Measurements from ENCODE around the gene ABHD2.

- TF ChIP-seq, protein P1, sequence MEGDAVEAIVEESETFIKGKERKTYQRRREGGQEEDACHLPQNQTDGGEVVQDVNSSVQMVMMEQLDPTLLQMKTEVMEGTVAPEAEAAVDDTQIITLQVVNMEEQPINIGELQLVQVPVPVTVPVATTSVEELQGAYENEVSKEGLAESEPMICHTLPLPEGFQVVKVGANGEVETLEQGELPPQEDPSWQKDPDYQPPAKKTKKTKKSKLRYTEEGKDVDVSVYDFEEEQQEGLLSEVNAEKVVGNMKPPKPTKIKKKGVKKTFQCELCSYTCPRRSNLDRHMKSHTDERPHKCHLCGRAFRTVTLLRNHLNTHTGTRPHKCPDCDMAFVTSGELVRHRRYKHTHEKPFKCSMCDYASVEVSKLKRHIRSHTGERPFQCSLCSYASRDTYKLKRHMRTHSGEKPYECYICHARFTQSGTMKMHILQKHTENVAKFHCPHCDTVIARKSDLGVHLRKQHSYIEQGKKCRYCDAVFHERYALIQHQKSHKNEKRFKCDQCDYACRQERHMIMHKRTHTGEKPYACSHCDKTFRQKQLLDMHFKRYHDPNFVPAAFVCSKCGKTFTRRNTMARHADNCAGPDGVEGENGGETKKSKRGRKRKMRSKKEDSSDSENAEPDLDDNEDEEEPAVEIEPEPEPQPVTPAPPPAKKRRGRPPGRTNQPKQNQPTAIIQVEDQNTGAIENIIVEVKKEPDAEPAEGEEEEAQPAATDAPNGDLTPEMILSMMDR (IDR thresholded peaks at IDR 0.05; ENCODE audit: borderline replicate concordance, extremely low read depth, low read length, poor library complexity, severe bottlenecking), result no peak
- no peak for TF ChIP-seq EZH2 (IDR thresholded peaks at IDR 0.05; ENCODE audit: borderline replicate concordance, low read depth, low read length, severe bottlenecking)
Measured at GRCh38 chr15:89095073-89095472, 6.8 kb downstream of the ABHD2 start.

All from DND-41 (cell line).